Thymus (tissue), 11 donors: Measurements from ENCODE around the gene TMEM132D. TPM values are rescaled to one million over a fixed set of nuclear protein-coding genes. Genes with fewer than 3 reads are reported as not detected.
A peak's percentile ranks its signal among the peaks of the same experiment; 100 is the strongest.

Source experiments
- DNase-seq, 9 donors: peaks; one replicate each; pipeline ENCODE4 v3.0.0-alpha.2; 2013; ENCODE audit warnings: low spot score in 9 of 9, low read depth in 6 of 9, missing footprints in 1 of 9
- H3K27ac ChIP-seq, 2 donors: one replicate each; pipeline ENCODE4 v1.5.1; 2013; ENCODE audit warnings: control low read depth in 1 of 2, low read depth in 1 of 2, low read length in 1 of 2, mild to moderate bottlenecking in 1 of 2, moderate library complexity in 1 of 2
- H3K27me3 ChIP-seq, 2 donors: one replicate each; pipeline ENCODE4 v1.5.1; 2013; ENCODE audit warnings: low read length in 1 of 2; ENCODE audit not compliant: control insufficient read depth in 2 of 2, insufficient read depth in 1 of 2
- H3K36me3 ChIP-seq, 2 donors: one replicate each; pipeline ENCODE4 v1.5.1; 2013; ENCODE audit warnings: low read length in 1 of 2, mild to moderate bottlenecking in 1 of 2, moderate library complexity in 1 of 2; ENCODE audit not compliant: control insufficient read depth in 2 of 2, insufficient read depth in 2 of 2
- H3K4me1 ChIP-seq, 2 donors: one replicate each; pipeline ENCODE4 v1.5.1; 2013; ENCODE audit warnings: low read length in 2 of 2; ENCODE audit not compliant: control insufficient read depth in 2 of 2, insufficient read depth in 2 of 2
- H3K4me3 ChIP-seq, 2 donors: one replicate each; pipeline ENCODE4 v1.5.1; 2013; ENCODE audit warnings: low read length in 2 of 2, control low read depth in 1 of 2, mild to moderate bottlenecking in 1 of 2
- H3K9me3 ChIP-seq, 2 donors: one replicate each; pipeline ENCODE4 v1.5.1; 2013; ENCODE audit warnings: low read length in 1 of 2, mild to moderate bottlenecking in 1 of 2; ENCODE audit not compliant: control insufficient read depth in 2 of 2, insufficient read depth in 1 of 2
- WGBS: extraction: QIAGEN DNeasy Blood & Tissue Kit; methylation state at CpG from one replicate; pipeline ENCODE4 v1.1.7; 2013; 5-methylcytosine and 5-hydroxymethylcytosine counted together
- polyA plus RNA-seq: library from polyadenylated mRNA; stranded (reverse); fragments of 200-250 nt; gene quantifications from one replicate; pipeline ENCODE4 v1.2.3, GENCODE V29; 2013
- total RNA-seq: library from RNA; stranded (reverse); fragments of 120-200 nt; gene quantifications from one replicate; pipeline ENCODE4 v1.2.4, GENCODE V29; 2013
- donor health status: healthy.

Gene TMEM132D
- total and polyA plus RNA-seq, 2 donors: 0.02 TPM; not detected in 1

- no peak for DNase-seq
- Histone ChIP-seq H3K27me3 (no peaks in the 10 kb centered on the region), H3K4me3 (no peak overlapping the region), H3K9me3 (no peaks in the 10 kb centered on the region), H3K4me1 (no peaks in the 10 kb centered on the region), H3K36me3 (no peaks in the 10 kb centered on the region), H3K27ac (no peak overlapping the region)
- WGBS: 88% methylated on average over 9 of the region's 9 CpGs
These were observed 243.7 kb downstream of the TMEM132D start for GRCh38 chr12:129659961-129660622.

- Histone ChIP-seq H3K27ac (no peak overlapping the region), H3K4me3 (no peak overlapping the region), H3K36me3 (no peaks in the 10 kb centered on the region), H3K4me1 (no peaks in the 10 kb centered on the region), H3K27me3 (no peaks in the 10 kb centered on the region), H3K9me3 (no peaks in the 10 kb centered on the region)
- WGBS: 48% methylated on average over 4 of the region's 4 CpGs
- no peak for DNase-seq
These were observed 246.6 kb downstream of the TMEM132D start for GRCh38 chr12:129657179-129657578.

GRCh38 chr12:129651951-129652350, 251.9 kb downstream of the TMEM132D start:
- H3K4me3 ChIP-seq: no peak overlapping the region
- no peak for DNase-seq
- H3K9me3 ChIP-seq: no peaks in the 10 kb centered on the region
- no peaks in the 10 kb centered on the region for H3K4me1 ChIP-seq
- no peaks in the 10 kb centered on the region for H3K36me3 ChIP-seq
- 92% methylated on average over 6 of the region's 6 CpGs for WGBS
- H3K27ac ChIP-seq: no peak overlapping the region
- no peaks in the 10 kb centered on the region for H3K27me3 ChIP-seq

GRCh38 chr12:129641926-129642325, 261.9 kb downstream of the TMEM132D start:
- H3K4me1 ChIP-seq: peaks cover 0 to 4% of the 10 kb centered on the region in 2 donors
- peak in 1 of 9 donors; percentile 10 for DNase-seq
- H3K9me3 ChIP-seq: peaks cover 0 to 3% of the 10 kb centered on the region in 2 donors
- H3K4me3 ChIP-seq: no peak overlapping the region
- no peaks in the 10 kb centered on the region for H3K27me3 ChIP-seq
- no peaks in the 10 kb centered on the region for H3K36me3 ChIP-seq
- no peak overlapping the region for H3K27ac ChIP-seq
- WGBS: 14% methylated on average over 6 of the region's 6 CpGs

GRCh38 chr12:129635021-129635685, 268.7 kb downstream of the TMEM132D start:
- no peaks in the 10 kb centered on the region for H3K9me3 ChIP-seq
- no peaks in the 10 kb centered on the region for H3K36me3 ChIP-seq
- H3K27me3 ChIP-seq: no peaks in the 10 kb centered on the region
- WGBS: 35% methylated on average over 6 of the region's 6 CpGs
- no peak overlapping the region for H3K4me3 ChIP-seq
- DNase-seq: no peak
- H3K4me1 ChIP-seq: no peaks in the 10 kb centered on the region
- H3K27ac ChIP-seq: no peak overlapping the region

- no peaks in the 10 kb centered on the region for H3K9me3 ChIP-seq
- H3K4me3 ChIP-seq: no peak overlapping the region
- no peaks in the 10 kb centered on the region for H3K27me3 ChIP-seq
- H3K27ac ChIP-seq: no peak overlapping the region
- WGBS: 66% methylated on average over 6 of the region's 6 CpGs
- H3K4me1 ChIP-seq: no peaks in the 10 kb centered on the region
- DNase-seq: no peak
- H3K36me3 ChIP-seq: no peaks in the 10 kb centered on the region
These were observed 272.5 kb downstream of the TMEM132D start for GRCh38 chr12:129631316-129631715.

- DNase-seq: no peak
- WGBS: 92% methylated on average over 1 of the region's 1 CpG
These were observed 273.9 kb downstream of the TMEM132D start for GRCh38 chr12:129629901-129630300.

GRCh38 chr12:129622566-129622965, 281.3 kb downstream of the TMEM132D start:
- Histone ChIP-seq H3K9me3 (peaks cover 0 to 12% of the 10 kb centered on the region in 2 donors), H3K27me3 (no peaks in the 10 kb centered on the region), H3K27ac (no peak overlapping the region), H3K4me1 (no peaks in the 10 kb centered on the region), H3K4me3 (no peak overlapping the region), H3K36me3 (no peaks in the 10 kb centered on the region)
- WGBS: 98% methylated on average over 4 of the region's 4 CpGs
- no peak for DNase-seq

More at GRCh38 chr12:129629901-129630300, 273.9 kb downstream of the TMEM132D start:
- Histone ChIP-seq H3K4me3 (no peak overlapping the region), H3K36me3 (no peaks in the 10 kb centered on the region), H3K27me3 (no peaks in the 10 kb centered on the region), H3K9me3 (no peaks in the 10 kb centered on the region), H3K27ac (no peak overlapping the region), H3K4me1 (no peaks in the 10 kb centered on the region)

- H3K9me3 ChIP-seq: peaks cover 0 to 12% of the 10 kb centered on the region in 2 donors
- WGBS: 84% methylated on average over 5 of the region's 5 CpGs
- H3K36me3 ChIP-seq: no peaks in the 10 kb centered on the region
- no peaks in the 10 kb centered on the region for H3K4me1 ChIP-seq
- no peak overlapping the region for H3K27ac ChIP-seq
- no peak overlapping the region for H3K4me3 ChIP-seq
- no peak for DNase-seq
- no peaks in the 10 kb centered on the region for H3K27me3 ChIP-seq
These were observed 284.6 kb downstream of the TMEM132D start for GRCh38 chr12:129619271-129619670.
